NCI-H446 (cell line): ENCODE results near the gene ABHD16A.

ENCODE experiments used
- DNase-seq, 2 experiments: peaks; one replicate each; lab custom pipeline; 2025; lab: John Stamatoyannopoulos, UW

ABHD16A gene

GRCh38 chr6:31702819-31703716 is at the start of gene ABHD16A:
Gene ABHD16A, minus strand, starts transcription at chr6:31703324. Its CDS starts 43 bp downstream, at chr6:31703281.
- DNase-seq: peak; percentile 93 to 97

GRCh38 chr6:31752739-31753319 is 49.7 kb upstream of the ABHD16A start:
- no peak for DNase-seq

- DNase-seq: no peak
Observed at GRCh38 chr6:31750411-31751022, 47.4 kb upstream of the ABHD16A start.

GRCh38 chr6:31749301-31750036 is 46.3 kb upstream of the ABHD16A start:
- DNase-seq: no peak

- no peak for DNase-seq
Observed at GRCh38 chr6:31744422-31744821, 41.3 kb upstream of the ABHD16A start.

- no peak for DNase-seq
Observed at GRCh38 chr6:31742894-31743293, 39.8 kb upstream of the ABHD16A start.

GRCh38 chr6:31741815-31742214 is 38.7 kb upstream of the ABHD16A start:
- no peak for DNase-seq

- no peak for DNase-seq
Observed at GRCh38 chr6:31740397-31741223, 37.5 kb upstream of the ABHD16A start.

- DNase-seq: peak; percentile 98 to 99
Observed at GRCh38 chr6:31739639-31740396, 36.7 kb upstream of the ABHD16A start, which contains the start of gene MSH5. Gene MSH5, plus strand, starts transcription at chr6:31740005. Its CDS starts 462 bp downstream, at chr6:31740467.

- no peak for DNase-seq
Observed at GRCh38 chr6:31737991-31738979, 35.2 kb upstream of the ABHD16A start.

GRCh38 chr6:31737315-31737990 is 34.3 kb upstream of the ABHD16A start:
- no peak for DNase-seq

GRCh38 chr6:31736768-31737314 is 33.7 kb upstream of the ABHD16A start:
- no peak for DNase-seq

GRCh38 chr6:31736021-31736767 is 33.1 kb upstream of the ABHD16A start, which contains the start of gene CLIC1:
Gene CLIC1, minus strand, starts transcription at chr6:31736530. Its CDS starts 230 bp downstream, at chr6:31736300.
- DNase-seq: peak; percentile 53 to 78

GRCh38 chr6:31734821-31735406 is 31.8 kb upstream of the ABHD16A start:
- DNase-seq: no peak

- no peak for DNase-seq
Observed at GRCh38 chr6:31734247-31734820, 31.2 kb upstream of the ABHD16A start.

- no peak for DNase-seq
Observed at GRCh38 chr6:31733734-31734133, 30.6 kb upstream of the ABHD16A start.

- no peak for DNase-seq
Observed at GRCh38 chr6:31732029-31732428, 28.9 kb upstream of the ABHD16A start.
